Calu3 (cell line): ENCODE measurements around the gene SLC66A1. TPM values are rescaled to one million over a fixed set of nuclear protein-coding genes. Genes with fewer than 3 reads are reported as not detected.

Experiments used
- BruUV-seq: library from RNA; stranded (reverse); fragments of 400-500 nt; replicated peaks from 2 replicates; lab custom pipeline; 2021; lab: Mats Ljungman, UMichigan
- CTCF ChIA-PET: fragments of 300-600 bp; sonication (Branson Sonifier 250); formaldehyde crosslinking; loops from one replicate; lab custom pipeline; 2022; ENCODE audit warnings: antibody characterized with exemption; lab: Charles Lee
- DNase-seq: peaks from one replicate; pipeline ENCODE4 v3.0.0; 2022
- H3K27ac Mint-ChIP-seq: one replicate; pipeline ENCODE4 v1.8.0; 2022; ENCODE audit warnings: mixed read lengths; ENCODE audit not compliant: unreplicated experiment
- H3K27me3 Mint-ChIP-seq: one replicate; pipeline ENCODE4 v1.8.0; 2022; ENCODE audit warnings: mixed read lengths; ENCODE audit not compliant: unreplicated experiment
- H3K36me3 Mint-ChIP-seq: one replicate; pipeline ENCODE4 v1.8.0; 2022; ENCODE audit warnings: mild to moderate bottlenecking, moderate library complexity, mixed read lengths; ENCODE audit not compliant: insufficient read depth, unreplicated experiment
- H3K4me1 Mint-ChIP-seq: one replicate; pipeline ENCODE4 v1.8.0; 2022; ENCODE audit warnings: mild to moderate bottlenecking, low read depth, mixed read lengths; ENCODE audit not compliant: unreplicated experiment
- H3K4me3 Mint-ChIP-seq: one replicate; pipeline ENCODE4 v1.8.0; 2022; ENCODE audit warnings: mild to moderate bottlenecking, low read depth, moderate library complexity, mixed read lengths; ENCODE audit not compliant: unreplicated experiment
- H3K9me3 Mint-ChIP-seq: one replicate; pipeline ENCODE4 v1.8.0; 2022; ENCODE audit warnings: low read depth, mixed read lengths; ENCODE audit not compliant: unreplicated experiment
- intact Hi-C: fragments of 100-400 bp; cut with micrococcal nuclease; formaldehyde crosslinking; loops from one replicate; pipeline ENCODE4 v1.10.0; 2022; ENCODE audit not compliant: unreplicated experiment
- total RNA-seq: library from RNA; stranded (reverse); gene quantifications from 2 replicates; pipeline ENCODE4 v1.2.3, GENCODE V29; 2022
- TF ChIP-seq, protein P1 (sequence below): fragments of 200-600 bp; IDR thresholded peaks from one replicate; pipeline ENCODE4 v1.8.0; 2022; ENCODE audit warnings: antibody characterized with exemption; ENCODE audit not compliant: unreplicated experiment

The SLC66A1 gene
- total RNA-seq, 1 experiment from 2014 or later = 10.0 TPM

DNA sequence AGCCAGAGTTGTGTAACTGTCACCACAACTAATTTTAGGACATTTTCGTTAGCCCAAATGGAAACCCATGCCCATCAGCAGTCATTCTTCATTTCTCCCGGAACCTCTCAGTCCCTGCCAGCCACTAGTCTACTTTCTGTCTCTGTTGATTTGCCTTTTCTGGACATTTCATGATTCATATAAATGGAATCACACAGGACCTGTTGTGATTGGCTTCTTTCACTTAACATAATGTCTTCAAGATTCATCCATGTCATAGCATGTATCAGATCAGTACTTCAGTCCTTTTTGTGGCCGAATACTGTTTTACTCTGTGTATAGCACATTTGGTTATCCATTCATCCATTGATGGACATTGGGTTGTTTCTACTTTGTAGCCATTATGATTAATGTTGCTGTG, 7.1 kb downstream of the SLC66A1 start:
- CTCF ChIA-PET = no interaction called here
- intact Hi-C loops = no loop called here
- DNase-seq = no peak
- Mint-ChIP-seq H3K27me3 (no peaks in the 10 kb centered on the region), H3K4me3 (no peak overlapping the region), H3K9me3 (no peaks in the 10 kb centered on the region), H3K36me3 (no peaks in the 10 kb centered on the region), H3K27ac (no peak overlapping the region), H3K4me1 (peaks cover 6% of the 10 kb centered on the region)
- no TSS peak for BruUV-seq
- TF ChIP-seq, protein P1, sequence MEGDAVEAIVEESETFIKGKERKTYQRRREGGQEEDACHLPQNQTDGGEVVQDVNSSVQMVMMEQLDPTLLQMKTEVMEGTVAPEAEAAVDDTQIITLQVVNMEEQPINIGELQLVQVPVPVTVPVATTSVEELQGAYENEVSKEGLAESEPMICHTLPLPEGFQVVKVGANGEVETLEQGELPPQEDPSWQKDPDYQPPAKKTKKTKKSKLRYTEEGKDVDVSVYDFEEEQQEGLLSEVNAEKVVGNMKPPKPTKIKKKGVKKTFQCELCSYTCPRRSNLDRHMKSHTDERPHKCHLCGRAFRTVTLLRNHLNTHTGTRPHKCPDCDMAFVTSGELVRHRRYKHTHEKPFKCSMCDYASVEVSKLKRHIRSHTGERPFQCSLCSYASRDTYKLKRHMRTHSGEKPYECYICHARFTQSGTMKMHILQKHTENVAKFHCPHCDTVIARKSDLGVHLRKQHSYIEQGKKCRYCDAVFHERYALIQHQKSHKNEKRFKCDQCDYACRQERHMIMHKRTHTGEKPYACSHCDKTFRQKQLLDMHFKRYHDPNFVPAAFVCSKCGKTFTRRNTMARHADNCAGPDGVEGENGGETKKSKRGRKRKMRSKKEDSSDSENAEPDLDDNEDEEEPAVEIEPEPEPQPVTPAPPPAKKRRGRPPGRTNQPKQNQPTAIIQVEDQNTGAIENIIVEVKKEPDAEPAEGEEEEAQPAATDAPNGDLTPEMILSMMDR = no peak

GRCh38 chr1:19321071-19321470, 8.9 kb downstream of the SLC66A1 start:
- CTCF ChIA-PET = no interaction called here
- no peaks in the 10 kb centered on the region for H3K27me3 Mint-ChIP-seq
- TF ChIP-seq, protein P1 = no peak
- no peak overlapping the region for H3K4me3 Mint-ChIP-seq
- H3K36me3 Mint-ChIP-seq = peaks cover 6% of the 10 kb centered on the region
- no peaks in the 10 kb centered on the region for H3K4me1 Mint-ChIP-seq
- DNase-seq = no peak
- BruUV-seq = no TSS peak
- no peak overlapping the region for H3K27ac Mint-ChIP-seq
- intact Hi-C loops = no loop called here
- H3K9me3 Mint-ChIP-seq = no peaks in the 10 kb centered on the region

GRCh38 chr1:19322481-19322880, 10.4 kb downstream of the SLC66A1 start:
- no peaks in the 10 kb centered on the region for H3K4me1 Mint-ChIP-seq
- H3K9me3 Mint-ChIP-seq = no peaks in the 10 kb centered on the region
- H3K36me3 Mint-ChIP-seq = peaks cover 16% of the 10 kb centered on the region
- no TSS peak for BruUV-seq
- no peaks in the 10 kb centered on the region for H3K27me3 Mint-ChIP-seq
- DNase-seq = no peak
- TF ChIP-seq, protein P1 = no peak
- no peak overlapping the region for H3K27ac Mint-ChIP-seq
- no peak overlapping the region for H3K4me3 Mint-ChIP-seq
- CTCF ChIA-PET = no interaction called here
- intact Hi-C loops = no loop called here

GRCh38 chr1:19323987-19324664, 12.0 kb downstream of the SLC66A1 start:
- DNase-seq = no peak
- H3K27ac Mint-ChIP-seq = no peak overlapping the region
- H3K4me3 Mint-ChIP-seq = no peak overlapping the region
- H3K27me3 Mint-ChIP-seq = no peaks in the 10 kb centered on the region
- CTCF ChIA-PET = no interaction called here
- H3K9me3 Mint-ChIP-seq = no peaks in the 10 kb centered on the region
- H3K4me1 Mint-ChIP-seq = no peaks in the 10 kb centered on the region
- peaks cover 22% of the 10 kb centered on the region for H3K36me3 Mint-ChIP-seq
- TF ChIP-seq, protein P1 = no peak
- no TSS peak for BruUV-seq
- intact Hi-C loops = no loop called here
